NT2/D1 (cell line): ENCODE results near the gene SND1.

Experiments
- SUZ12 ChIP-seq: IDR thresholded peaks from 2 replicates; pipeline ENCODE4 v1.6.1; 2011; ENCODE audit not compliant: insufficient read length, insufficient read depth; ENCODE audit errors: extremely low read depth
- YY1 ChIP-seq: IDR thresholded peaks from 2 replicates; pipeline ENCODE4 v1.6.1; 2011; ENCODE audit not compliant: insufficient read length, insufficient read depth
- ZNF274 ChIP-seq: IDR thresholded peaks from 2 replicates; pipeline ENCODE4 v1.6.1; 2011; ENCODE audit warnings: mild to moderate bottlenecking, low read depth, low read length

DNA sequence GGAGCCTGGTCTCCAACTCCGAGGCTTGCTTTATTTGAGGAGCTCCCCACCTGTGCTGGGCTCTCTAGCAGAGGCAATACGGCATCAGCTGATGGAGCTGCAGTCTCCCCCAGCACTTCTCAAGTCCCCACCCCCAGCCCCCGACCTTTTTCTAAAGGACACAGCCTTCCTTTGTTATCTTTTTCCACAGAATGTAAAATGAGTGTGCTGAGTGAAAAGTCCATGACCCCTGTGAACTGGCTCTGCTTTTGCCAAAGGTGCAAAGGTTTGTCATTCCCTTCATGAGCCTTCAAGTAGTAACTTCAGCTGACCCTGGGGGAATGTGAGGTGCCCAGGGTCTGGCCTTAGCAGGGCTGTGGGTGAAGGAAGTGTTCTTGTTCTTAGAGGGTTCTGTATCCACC, 353.8 kb downstream of the SND1 start:
- no peak for TF ChIP-seq SUZ12
- TF ChIP-seq ZNF274, result no peak
- TF ChIP-seq YY1, result no peak
